ENCODE data around the gene SEZ6.

SEZ6 gene, protein sequence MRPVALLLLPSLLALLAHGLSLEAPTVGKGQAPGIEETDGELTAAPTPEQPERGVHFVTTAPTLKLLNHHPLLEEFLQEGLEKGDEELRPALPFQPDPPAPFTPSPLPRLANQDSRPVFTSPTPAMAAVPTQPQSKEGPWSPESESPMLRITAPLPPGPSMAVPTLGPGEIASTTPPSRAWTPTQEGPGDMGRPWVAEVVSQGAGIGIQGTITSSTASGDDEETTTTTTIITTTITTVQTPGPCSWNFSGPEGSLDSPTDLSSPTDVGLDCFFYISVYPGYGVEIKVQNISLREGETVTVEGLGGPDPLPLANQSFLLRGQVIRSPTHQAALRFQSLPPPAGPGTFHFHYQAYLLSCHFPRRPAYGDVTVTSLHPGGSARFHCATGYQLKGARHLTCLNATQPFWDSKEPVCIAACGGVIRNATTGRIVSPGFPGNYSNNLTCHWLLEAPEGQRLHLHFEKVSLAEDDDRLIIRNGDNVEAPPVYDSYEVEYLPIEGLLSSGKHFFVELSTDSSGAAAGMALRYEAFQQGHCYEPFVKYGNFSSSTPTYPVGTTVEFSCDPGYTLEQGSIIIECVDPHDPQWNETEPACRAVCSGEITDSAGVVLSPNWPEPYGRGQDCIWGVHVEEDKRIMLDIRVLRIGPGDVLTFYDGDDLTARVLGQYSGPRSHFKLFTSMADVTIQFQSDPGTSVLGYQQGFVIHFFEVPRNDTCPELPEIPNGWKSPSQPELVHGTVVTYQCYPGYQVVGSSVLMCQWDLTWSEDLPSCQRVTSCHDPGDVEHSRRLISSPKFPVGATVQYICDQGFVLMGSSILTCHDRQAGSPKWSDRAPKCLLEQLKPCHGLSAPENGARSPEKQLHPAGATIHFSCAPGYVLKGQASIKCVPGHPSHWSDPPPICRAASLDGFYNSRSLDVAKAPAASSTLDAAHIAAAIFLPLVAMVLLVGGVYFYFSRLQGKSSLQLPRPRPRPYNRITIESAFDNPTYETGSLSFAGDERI

DNA sequence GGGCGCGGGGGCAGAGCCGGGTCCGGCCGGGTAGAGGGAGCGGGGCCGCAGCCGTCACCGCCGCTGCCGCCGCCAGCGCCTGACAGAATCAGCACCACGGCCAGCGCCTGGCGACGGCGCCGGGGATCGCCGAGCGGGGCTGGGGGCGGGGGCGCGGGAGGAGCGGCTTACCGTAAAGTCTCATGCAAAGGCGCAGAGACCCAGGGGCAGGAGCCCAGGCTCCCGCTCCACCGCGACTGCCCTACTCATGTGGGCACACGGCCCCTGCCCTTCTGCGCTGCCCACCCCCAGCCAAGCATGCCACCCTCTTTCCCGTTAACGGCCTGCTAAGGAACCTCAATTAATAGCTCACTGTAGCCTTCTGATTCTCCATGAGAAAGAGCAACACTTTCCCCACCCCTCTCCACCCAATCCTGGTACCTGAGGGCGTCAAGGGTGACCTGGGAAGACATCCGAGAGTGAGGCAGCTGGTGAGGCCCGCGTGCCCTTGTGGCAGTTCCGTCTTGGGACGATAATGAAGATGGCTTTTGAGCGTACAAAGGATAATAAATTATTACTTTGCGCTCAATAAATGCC, at the start of gene SEZ6:
Gene SEZ6, minus strand, starts transcription at position 98 of the 576 bp plus-strand sequence. CDS start 164 bp downstream, outside the sequence.
- DNase-seq: peak; percentile 32

GRCh38 chr17:29054835-29055234, 49.0 kb upstream of the SEZ6 start:
- no peak for DNase-seq

DNA sequence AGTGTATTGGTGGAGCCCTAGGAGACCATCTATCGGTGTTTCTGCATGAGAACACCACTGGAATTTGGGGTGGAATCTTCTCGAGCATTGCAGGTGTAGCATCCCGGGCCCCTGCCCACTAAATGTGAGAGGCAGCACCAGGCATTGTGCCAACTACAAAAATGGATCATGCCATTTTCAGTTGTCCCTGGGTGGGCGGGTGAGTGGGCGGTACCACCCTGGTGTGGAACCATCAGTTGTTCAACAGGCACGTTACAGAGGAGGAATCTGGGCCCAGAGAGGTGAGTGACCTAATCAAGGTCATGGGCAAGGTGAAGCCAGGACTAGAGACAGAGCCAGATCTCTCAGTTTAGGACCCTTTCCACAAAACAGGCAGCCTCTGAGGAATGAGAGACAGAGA, 45.9 kb upstream of the SEZ6 start:
- no peak for DNase-seq

DNA sequence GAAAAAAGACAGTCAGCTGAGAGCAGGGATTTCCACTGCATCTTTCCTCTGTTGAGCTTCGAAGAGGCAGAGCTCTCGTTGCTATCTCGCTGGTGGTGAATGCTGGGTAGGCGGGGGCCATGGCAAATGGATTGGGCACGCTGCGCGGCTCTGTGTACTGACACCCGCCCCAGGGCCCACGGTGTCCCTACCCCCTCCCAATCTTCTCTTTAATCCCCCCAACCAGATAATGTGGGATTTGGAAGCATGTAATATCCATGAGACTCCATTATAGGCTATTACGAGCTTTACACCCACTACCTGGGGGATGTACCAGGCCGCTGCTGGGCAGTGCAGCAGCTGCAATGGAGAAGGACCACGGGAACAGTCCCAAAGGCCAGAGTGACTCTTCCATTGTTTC, 45.4 kb upstream of the SEZ6 start:
- DNase-seq: no peak

DNA sequence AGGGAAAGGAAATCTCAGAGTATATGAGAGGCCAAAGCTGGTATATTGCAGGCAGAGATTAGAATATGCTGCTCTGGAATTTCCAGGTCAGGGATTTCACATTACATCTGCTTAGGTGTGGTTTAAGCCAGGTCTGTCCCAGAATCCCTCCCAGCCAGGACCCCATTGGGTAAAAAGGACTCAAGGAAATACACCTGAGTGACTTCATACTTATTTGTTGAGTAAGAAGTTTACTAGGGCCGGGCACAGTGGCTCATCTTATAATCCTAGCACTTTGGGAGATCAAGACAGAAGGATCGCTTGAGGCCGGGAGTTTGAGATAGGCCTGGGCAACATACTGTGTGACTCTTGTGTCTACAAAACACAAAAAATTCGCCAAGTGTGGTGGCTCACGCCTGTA, 44.3 kb upstream of the SEZ6 start:
- DNase-seq: no peak

DNA sequence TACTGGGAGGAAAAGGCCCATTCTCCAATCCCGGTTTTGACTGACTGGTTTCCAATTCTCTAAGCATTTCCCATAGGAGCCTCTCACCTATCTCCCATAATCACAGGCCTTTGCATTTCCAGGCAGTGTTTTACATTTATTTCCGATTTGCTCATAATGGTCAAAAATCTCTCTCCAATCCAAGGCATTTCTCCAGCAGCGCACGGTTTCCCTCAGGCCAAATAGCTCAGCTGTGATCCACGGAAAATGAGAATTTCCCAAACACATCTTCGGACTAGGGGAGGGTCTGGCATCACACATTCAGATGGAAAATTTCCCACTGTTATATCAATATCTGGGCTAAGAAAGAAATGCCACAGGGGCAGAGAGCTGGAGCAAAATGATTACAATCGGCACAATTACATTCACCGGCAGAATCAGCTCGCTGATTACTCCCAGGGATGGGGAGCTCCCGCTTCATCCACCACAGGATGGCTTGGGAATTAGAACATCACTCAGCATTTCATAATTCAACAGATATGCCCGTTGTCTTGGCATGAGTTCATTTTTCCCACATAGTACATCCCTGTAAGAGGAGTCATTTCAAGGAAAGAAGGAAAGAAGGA, 43.8 kb upstream of the SEZ6 start:
- no peak for DNase-seq

DNA sequence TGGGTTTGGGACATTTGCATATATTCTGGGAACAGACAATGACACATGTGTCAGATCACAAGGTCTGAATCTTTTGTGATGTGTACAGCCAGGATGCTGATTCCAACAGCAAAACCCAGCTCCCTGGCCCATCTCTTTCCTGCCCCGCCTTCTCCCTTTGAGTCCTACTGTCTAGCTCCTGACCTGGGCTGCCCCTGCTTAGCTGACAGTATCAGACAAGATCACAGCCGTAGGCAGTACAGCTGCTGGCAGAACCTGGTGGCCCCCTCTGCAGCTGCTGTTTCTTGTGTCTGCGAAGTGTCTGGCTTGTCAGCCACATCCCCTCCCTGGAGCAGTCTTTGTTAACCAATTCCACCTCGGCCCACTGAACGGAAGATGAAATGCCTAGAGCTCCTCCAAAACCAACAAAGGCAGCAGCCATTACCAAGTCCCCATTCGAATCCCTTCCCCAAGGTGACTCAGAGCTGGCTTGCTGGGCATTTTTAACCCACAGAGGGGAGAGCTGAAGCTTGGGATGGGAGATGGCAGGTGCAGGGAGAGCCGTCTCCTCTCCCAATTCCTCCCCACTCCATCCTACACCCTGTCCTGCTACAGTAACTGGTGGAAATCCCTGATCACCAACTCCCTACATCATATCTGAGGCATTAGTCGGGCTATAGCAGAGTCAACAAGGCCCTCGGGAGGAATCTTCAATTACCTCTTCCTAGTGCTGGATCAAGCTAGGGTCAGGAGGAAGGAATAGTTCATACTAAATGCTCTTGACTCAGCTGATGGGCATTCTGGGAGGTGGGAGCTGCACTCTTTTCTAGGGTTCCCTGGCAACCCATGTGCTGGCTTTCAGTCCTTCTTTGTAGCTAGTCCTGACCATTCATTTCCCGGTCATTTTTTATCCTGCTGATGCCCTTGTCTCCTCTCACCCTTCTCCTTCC, 42.9 kb upstream of the SEZ6 start:
- no peak for DNase-seq

GRCh38 chr17:29046473-29046839, 40.6 kb upstream of the SEZ6 start:
- no peak for DNase-seq

DNA sequence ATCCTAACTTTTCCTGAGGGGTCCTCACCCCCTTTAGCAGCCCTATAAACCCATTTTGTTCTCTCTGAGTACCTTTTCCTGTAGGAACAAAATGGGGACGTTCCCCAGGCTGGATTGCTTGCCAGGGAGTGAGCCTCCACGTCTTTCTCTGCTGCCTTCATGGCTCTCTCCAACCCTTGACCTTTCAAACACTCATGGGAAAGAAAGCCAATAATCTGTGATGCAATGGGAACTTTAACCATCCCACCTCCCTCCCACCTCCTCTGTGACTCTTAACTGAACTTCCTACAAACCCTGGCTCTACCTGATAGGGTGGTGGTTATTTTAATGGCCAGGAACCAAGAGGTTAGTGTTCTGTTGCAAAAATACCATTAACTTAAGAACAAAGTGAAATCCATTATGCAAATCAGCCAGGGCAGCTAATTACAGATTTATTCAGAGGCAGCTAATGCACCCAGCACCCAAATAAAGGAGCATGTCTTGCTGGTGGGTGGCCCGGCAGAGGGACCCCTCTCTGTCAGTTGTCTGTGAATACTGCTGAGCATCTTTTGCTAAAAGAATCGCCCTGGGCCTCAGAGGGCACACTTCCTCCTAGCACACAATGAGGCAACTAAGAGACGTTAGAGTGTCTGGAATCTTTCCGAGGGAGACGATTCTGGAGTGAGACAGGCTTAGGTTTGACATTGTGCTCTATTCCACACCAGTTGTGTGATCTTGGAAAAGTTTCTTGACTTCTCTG, 40.1 kb upstream of the SEZ6 start:
- no peak for DNase-seq

GRCh38 chr17:29045026-29045425, 39.2 kb upstream of the SEZ6 start:
- no peak for DNase-seq

- no peak for DNase-seq
Measured at GRCh38 chr17:29043539-29044145, 37.8 kb upstream of the SEZ6 start.

GRCh38 chr17:29042679-29043538, 37.1 kb upstream of the SEZ6 start, which contains the start of gene PIPOX:
TSS of gene PIPOX (plus strand) at chr17:29043141. CDS start at chr17:29043226, 85 bp downstream.
- no peak for DNase-seq

DNA sequence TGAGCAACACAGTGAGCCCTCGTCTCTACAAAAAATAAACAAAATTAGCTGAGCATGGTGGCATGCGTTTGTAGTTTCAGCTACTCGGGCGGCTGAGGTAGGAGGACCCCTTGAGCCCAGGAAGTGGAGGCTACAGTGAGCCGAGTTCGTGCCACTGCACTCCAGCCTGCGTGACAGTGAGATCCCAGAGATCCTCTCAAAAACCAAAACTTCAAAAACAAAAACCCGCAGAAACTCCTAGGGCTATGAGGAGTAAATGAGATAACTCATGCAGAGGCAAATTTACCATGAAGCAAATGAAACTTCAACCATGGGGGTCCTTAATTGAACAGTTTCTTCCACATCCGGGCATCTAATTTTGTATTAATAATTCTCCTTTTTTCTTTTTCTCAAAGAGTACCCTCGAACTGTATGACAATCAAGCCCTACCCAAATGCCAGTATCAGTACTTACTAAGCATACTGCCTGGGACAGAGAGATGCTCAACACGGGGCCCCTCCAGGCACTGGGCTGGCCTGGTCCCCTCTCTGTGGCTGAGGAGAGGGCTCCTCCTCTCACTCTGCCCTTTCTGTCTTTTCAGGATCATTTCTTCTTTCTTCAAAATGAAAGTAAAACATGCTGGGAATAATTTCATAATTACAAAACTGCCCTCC, 36.3 kb upstream of the SEZ6 start:
- no peak for DNase-seq

- no peak for DNase-seq
Measured at GRCh38 chr17:29041571-29041970, 35.7 kb upstream of the SEZ6 start.

DNA sequence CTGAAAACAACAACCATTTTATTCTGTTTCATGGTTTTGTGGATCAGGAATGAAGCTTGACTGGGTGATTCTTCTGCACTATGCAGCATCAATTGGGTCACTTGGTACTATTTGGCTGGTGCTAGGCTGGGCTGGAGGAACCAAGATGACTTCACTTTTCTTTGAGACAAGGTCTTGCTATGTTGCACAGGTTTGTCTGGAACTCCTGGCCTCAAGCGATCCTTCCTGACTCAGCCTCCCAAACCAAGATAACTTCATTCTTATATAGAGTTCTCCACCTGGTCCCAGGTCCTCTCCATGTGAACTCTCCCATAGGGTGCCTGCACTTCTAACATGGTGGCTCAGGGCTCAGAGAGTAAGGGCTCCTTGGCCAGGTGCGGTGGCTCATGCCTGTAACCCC, 35.3 kb upstream of the SEZ6 start:
- DNase-seq: no peak

GRCh38 chr17:29039764-29040598, 34.1 kb upstream of the SEZ6 start:
- DNase-seq: no peak

GRCh38 chr17:29038085-29038795, 32.4 kb upstream of the SEZ6 start:
- DNase-seq: no peak

DNA sequence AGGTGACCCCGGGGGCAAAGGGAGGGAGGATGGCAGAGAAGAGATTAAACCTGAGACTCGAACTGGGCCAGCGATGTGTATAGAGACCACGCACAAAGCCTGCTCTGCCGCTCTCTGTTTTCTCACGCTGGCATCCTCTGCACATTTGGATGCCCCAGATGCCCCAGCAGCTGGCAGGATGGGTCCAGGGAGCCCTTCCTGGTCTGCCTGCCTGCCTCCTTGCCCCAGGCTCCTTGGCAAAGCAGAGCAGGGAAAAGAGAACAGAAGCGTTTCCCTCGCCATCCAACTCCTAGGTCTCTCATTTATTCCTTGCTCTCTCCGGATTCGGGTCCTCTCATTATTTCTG, 31.9 kb upstream of the SEZ6 start:
- DNase-seq: no peak
